GM06990 (cell line): Measurements from ENCODE around the gene HOXC11.

ENCODE experiments used
- DNase-seq: peaks from one replicate; pipeline ENCODE4 v3.0.0-alpha.2; 2011; ENCODE audit not compliant: insufficient read length; ENCODE audit errors: extremely low read depth
- H3K27me3 ChIP-seq: replicated peaks from 2 replicates; pipeline ENCODE4 v1.6.0; 2011; ENCODE audit warnings: low read length; ENCODE audit not compliant: control insufficient read depth, insufficient read depth
- H3K36me3 ChIP-seq: 2 replicates; pipeline ENCODE4 v1.5.1; 2011; ENCODE audit warnings: low read length; ENCODE audit not compliant: control insufficient read depth, insufficient read depth
- H3K4me3 ChIP-seq: replicated peaks from 2 replicates; pipeline ENCODE4 v1.5.1; 2011; ENCODE audit warnings: low read depth, mild to moderate bottlenecking, control low read depth, low read length
- TF ChIP-seq, protein P1 (sequence below): IDR thresholded peaks from 2 replicates; pipeline ENCODE4 v1.5.1; 2011; ENCODE audit warnings: low read length, control low read depth, mild to moderate bottlenecking, inconsistent platforms; ENCODE audit not compliant: insufficient read depth, poor library complexity, severe bottlenecking

HOXC11 gene

DNA sequence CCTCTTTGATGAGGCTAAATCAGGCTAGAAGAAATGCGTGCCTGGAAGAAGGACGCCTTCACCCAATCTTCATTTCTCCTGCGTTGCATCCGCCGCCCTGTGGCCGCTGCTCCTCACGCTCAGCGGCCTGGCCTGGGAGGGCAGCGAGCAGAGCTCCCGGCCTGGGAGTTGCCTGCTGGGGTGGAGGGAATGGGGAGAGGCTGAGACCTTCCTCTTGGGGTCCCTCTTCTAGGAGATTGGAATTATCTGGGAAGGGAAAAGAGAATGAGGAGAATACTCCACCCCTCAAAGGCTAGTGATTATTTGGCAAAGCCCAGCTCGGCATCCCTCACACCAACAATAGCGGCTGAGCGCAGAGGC is 20.6 kb upstream of the HOXC11 start:
- Histone ChIP-seq H3K36me3 (no peaks in the 10 kb centered on the region), H3K27me3 (peaks cover 5% of the 10 kb centered on the region), H3K4me3 (no peak overlapping the region)
- no peak for DNase-seq
- TF ChIP-seq, protein P1, sequence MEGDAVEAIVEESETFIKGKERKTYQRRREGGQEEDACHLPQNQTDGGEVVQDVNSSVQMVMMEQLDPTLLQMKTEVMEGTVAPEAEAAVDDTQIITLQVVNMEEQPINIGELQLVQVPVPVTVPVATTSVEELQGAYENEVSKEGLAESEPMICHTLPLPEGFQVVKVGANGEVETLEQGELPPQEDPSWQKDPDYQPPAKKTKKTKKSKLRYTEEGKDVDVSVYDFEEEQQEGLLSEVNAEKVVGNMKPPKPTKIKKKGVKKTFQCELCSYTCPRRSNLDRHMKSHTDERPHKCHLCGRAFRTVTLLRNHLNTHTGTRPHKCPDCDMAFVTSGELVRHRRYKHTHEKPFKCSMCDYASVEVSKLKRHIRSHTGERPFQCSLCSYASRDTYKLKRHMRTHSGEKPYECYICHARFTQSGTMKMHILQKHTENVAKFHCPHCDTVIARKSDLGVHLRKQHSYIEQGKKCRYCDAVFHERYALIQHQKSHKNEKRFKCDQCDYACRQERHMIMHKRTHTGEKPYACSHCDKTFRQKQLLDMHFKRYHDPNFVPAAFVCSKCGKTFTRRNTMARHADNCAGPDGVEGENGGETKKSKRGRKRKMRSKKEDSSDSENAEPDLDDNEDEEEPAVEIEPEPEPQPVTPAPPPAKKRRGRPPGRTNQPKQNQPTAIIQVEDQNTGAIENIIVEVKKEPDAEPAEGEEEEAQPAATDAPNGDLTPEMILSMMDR: no peak

DNA sequence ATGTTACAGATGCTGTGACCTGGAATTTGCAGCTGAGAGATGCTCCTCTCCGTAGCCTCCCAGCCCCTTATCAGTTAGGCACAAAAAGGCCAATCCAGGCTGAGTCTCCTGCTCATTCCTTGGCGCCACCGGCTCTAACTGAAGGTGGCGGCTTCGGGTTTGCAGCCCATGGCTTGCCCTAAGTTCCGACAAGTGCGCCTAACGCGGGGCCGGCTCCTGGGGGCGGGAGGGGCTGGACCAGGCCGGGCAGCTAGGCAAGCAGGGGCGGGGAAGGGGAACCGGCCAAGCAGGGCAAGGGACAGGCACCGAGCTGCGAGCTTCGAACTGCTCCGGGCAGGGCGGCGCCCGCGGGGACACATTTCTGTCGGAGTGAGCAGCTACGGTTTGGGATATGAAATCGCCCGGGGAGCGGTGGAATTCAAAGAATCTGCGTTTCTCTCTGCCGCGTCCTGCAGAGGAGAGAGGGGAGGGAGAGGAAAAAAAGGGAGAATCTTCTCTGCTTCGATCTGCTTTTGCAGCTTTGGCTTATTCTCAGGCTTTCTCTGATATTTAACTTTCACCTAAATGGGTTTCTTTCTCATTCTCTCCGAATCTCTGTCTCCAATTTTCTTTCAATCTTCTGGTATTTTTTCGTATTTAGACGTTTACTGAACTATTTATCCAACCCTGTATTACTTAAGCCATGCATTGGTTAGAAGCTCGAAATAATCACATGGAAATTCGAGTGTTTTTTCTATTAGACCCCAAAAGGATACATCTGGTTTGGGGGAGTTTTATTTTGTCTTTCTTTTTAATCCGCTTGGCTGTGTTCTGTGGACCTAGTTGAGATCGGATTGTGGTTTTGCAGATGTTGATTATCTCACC is 19.8 kb upstream of the HOXC11 start:
- H3K36me3 ChIP-seq: no peaks in the 10 kb centered on the region
- DNase-seq: no peak
- TF ChIP-seq, protein P1: no peak
- H3K27me3 ChIP-seq: peaks cover 5% of the 10 kb centered on the region
- no peak overlapping the region for H3K4me3 ChIP-seq

DNA sequence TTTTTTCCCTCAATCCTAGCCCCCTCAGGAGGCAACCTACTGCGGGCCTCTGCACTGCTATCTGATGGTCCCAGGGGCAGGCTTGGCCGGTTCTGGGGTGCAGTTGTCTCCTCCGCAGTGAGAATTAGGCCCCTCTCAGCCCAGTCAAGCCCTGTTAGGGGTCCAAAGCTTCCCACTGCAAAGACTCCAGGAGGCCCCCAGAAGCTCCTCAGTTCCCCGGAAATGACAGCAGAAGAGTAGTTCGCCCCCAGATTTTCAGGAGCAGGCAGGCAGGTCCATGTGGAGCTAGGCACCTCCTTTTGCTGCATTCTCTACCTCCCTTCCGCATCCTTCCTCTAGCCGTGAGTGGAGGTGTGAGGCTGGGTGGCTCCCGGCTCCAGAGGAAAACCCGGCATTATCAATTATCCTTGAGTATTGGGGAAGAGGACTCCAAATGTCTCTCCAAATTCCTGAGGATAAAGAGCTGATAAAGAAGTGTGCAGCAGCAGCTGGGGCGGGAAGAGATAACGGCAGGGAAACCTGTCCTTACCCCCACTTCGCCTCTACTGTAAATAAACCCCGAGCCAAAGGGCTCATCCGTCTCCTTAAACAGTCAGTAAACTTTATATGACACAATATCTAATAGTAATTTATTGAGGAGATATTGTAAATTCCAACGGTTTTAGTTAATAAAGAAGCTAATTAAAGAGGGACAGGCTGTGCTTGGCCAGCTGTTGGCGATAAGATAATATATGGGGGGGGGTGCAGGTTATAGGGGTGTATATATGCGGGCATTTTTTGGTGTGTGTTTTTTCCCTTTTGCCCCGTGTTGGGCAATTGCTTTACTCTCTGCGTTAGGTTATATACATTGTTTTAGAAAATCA is 18.9 kb upstream of the HOXC11 start:
- H3K27me3 ChIP-seq: peaks cover 7% of the 10 kb centered on the region
- H3K36me3 ChIP-seq: no peaks in the 10 kb centered on the region
- no peak overlapping the region for H3K4me3 ChIP-seq
- TF ChIP-seq, protein P1: no peak
- DNase-seq: no peak

DNA sequence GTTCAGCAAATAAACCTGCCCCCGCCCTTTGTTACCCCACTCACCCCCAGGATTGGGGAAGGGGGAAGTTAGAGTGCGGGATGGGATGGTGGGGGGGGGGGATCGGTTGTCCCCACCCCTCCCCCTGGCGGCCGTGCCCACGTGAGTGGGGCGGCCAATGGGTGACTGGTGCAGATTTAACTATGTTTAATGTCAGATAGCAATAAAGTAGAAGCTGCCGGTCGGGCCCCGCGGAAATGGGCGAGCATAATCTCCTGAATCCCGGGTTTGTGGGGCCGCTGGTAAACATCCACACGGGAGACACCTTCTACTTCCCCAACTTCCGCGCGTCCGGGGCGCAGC is 18.3 kb upstream of the HOXC11 start, which contains the start of gene HOXC12:
HOXC12 (plus strand) TSS at position 210 of the 342 bp plus-strand sequence; CDS start at position 237, 27 bp downstream.
- TF ChIP-seq, protein P1: no peak
- DNase-seq: no peak
- Histone ChIP-seq H3K27me3 (peaks cover 7% of the 10 kb centered on the region), H3K4me3 (no peak within 1 kb of the TSS), H3K36me3 (no peaks in the 10 kb centered on the region)

DNA sequence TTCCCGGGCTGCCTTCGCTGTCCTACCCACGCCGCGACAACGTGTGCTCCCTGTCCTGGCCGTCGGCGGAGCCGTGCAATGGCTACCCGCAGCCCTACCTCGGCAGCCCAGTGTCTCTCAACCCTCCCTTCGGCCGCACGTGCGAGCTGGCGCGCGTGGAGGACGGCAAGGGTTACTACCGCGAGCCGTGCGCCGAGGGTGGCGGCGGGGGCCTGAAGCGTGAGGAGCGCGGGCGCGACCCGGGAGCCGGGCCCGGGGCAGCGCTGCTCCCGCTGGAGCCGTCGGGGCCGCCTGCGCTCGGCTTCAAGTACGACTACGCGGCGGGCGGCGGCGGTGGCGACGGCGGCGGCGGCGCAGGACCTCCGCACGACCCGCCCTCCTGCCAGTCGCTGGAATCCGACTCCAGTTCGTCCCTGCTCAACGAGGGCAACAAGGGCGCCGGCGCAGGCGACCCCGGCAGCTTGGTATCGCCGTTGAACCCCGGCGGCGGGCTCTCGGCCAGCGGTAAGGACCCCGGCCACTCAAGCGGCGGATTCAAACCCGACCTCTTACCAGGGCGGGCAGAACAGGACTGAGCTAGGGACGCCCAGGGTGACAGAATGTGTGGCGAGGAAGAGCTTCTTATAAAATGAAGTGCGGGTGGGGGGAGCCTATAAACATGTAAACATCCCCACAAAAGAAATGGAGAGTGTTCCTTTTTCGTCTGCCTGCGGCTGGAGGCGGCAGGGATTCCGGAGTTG is 17.7 kb upstream of the HOXC11 start:
- TF ChIP-seq, protein P1: no peak
- DNase-seq: no peak
- H3K4me3 ChIP-seq: no peak overlapping the region
- H3K27me3 ChIP-seq: peaks cover 9% of the 10 kb centered on the region
- no peaks in the 10 kb centered on the region for H3K36me3 ChIP-seq
